A549 (cell line): Measurements from ENCODE around the gene PLXNA1. TPM values are rescaled to one million over a fixed set of nuclear protein-coding genes. Genes with fewer than 3 reads are reported as not detected.

Experiments used
- ATAC-seq, 2 experiments: fragments of 200-7000 bp in 1 of 2; fragments of >200 bp in 1 of 2; cut with Nextera tagmentation in 1 of 2; cut with Tn5 transposase in 1 of 2; 3 replicates each; pipeline versions ENCODE4 v1.8.0 to v1.9.1; 2018 to 2020; ENCODE audit warnings: mild to moderate bottlenecking in 1 of 2, moderate library complexity in 1 of 2
- CTCF ChIA-PET: fragments of 300-600 bp; sonication (Branson Sonifier 250); formaldehyde crosslinking; extraction: SDS; loops from one replicate; lab custom pipeline; 2021; ENCODE audit warnings: antibody characterized with exemption, inconsistent platforms; lab: Yijun Ruan, JAX
- POLR2A ChIA-PET: fragments of 350-600 bp; formaldehyde crosslinking; extraction: SDS; loops from one replicate; lab custom pipeline; 2021; ENCODE audit warnings: antibody characterized with exemption, inconsistent platforms; lab: Yijun Ruan, JAX
- DNase-seq, 2 experiments: peaks; one replicate each; pipeline versions ENCODE4 v3.0.0 to v3.0.0-alpha.2; 2011 to 2016; ENCODE audit warnings: low read depth in 1 of 2, low spot score in 1 of 2
- FAIRE-seq: peaks from 2 replicates; lab custom pipeline; 2011; peaks lifted over from hg19 to GRCh38; lab: Jason Lieb, UNC
- H3K27ac ChIP-seq, 2 experiments: fragments of >200 bp; sonication (Bioruptor Twin); formaldehyde crosslinking; 3 replicates each; pipeline ENCODE4 v1.5.1; 2016 to 2017
- H3K4me1 ChIP-seq: fragments of >200 bp; sonication (Bioruptor Twin); formaldehyde crosslinking; 3 replicates; pipeline ENCODE4 v1.6.1; 2016
- H3K4me2 ChIP-seq: fragments of >200 bp; sonication (Bioruptor Twin); formaldehyde crosslinking; 3 replicates; pipeline ENCODE4 v1.6.1; 2016
- H3K4me3 ChIP-seq: fragments of >200 bp; sonication (Bioruptor Twin); formaldehyde crosslinking; 3 replicates; pipeline ENCODE4 v1.5.1; 2016
- H3K9me3 ChIP-seq: fragments of >200 bp; sonication (Bioruptor Twin); formaldehyde crosslinking; 3 replicates; pipeline ENCODE4 v1.6.1; 2016
- CBX2 ChIP-seq: fragments of 200-600 bp; sonication (generic); IDR thresholded peaks from 2 replicates; pipeline ENCODE4 v1.6.1; 2016; ENCODE audit warnings: low read depth, mild to moderate bottlenecking, borderline replicate concordance
- CHD4 ChIP-seq: fragments of 200-600 bp; sonication (generic); IDR thresholded peaks from 2 replicates; pipeline ENCODE4 v1.6.1; 2016; ENCODE audit warnings: antibody characterized with exemption, mild to moderate bottlenecking, borderline replicate concordance
- EHMT2 ChIP-seq: fragments of 200-600 bp; sonication (generic); IDR thresholded peaks from 2 replicates; pipeline ENCODE4 v1.6.1; 2016; ENCODE audit warnings: antibody characterized with exemption, low read depth, mild to moderate bottlenecking, moderate library complexity
- EP300 ChIP-seq, 2 experiments: fragments of >200 bp; sonication (Bioruptor Twin); formaldehyde crosslinking; IDR thresholded peaks; 2 replicates in 1 of 2; 3 replicates in 1 of 2; pipeline ENCODE4 v1.6.1; 2016 to 2017
- FOSB ChIP-seq: fragments of 250-450 bp; sonication (Bioruptor Pico); IDR thresholded peaks from 2 replicates; pipeline ENCODE4 v1.5.0; 2020; ENCODE audit warnings: mild to moderate bottlenecking, moderate library complexity
- FOSL2 ChIP-seq, 2 experiments: fragments of 450-650 bp in 1 of 2; fragments of >200 bp in 1 of 2; sonication (Bioruptor Twin) in 1 of 2; formaldehyde crosslinking; IDR thresholded peaks; 2 replicates each; pipeline versions ENCODE4 v1.5.0 to v1.6.1; 2016 to 2020; ENCODE audit warnings: mild to moderate bottlenecking in 1 of 2, moderate library complexity in 1 of 2
- HEYL ChIP-seq: fragments of 250-450 bp; sonication (Bioruptor Pico); IDR thresholded peaks from 2 replicates; pipeline ENCODE4 v1.8.0; 2021; ENCODE audit warnings: mild to moderate bottlenecking, moderate library complexity
- MAFK ChIP-seq: fragments of 450-650 bp; IDR thresholded peaks from 2 replicates; pipeline ENCODE4 v1.6.1; 2014; ENCODE audit not compliant: partially characterized antibody
- NFE2L2 ChIP-seq: fragments of 150-350 bp; conservative IDR thresholded peaks from 2 replicates; pipeline ENCODE4 v1.6.1; 2014; ENCODE audit warnings: low read length
- RNF2 ChIP-seq: fragments of 200-600 bp; sonication (generic); IDR thresholded peaks from 2 replicates; pipeline ENCODE4 v1.6.1; 2016; ENCODE audit warnings: low read depth, mild to moderate bottlenecking, antibody characterized with exemption, moderate library complexity, borderline replicate concordance
- TFCP2L1 ChIP-seq: fragments of 250-450 bp; sonication (Bioruptor Pico); IDR thresholded peaks from 2 replicates; pipeline ENCODE4 v1.5.0; 2021; ENCODE audit warnings: mild to moderate bottlenecking
- ZFP36 ChIP-seq: fragments of 450-650 bp; IDR thresholded peaks from 2 replicates; pipeline ENCODE4 v1.6.1; 2014; ENCODE audit warnings: borderline replicate concordance; ENCODE audit not compliant: partially characterized antibody
- WGBS: methylation state at CpG from one replicate; pipeline ENCODE4 v1.1.6; 2017; ENCODE audit errors: missing lambda C conversion rate; 5-methylcytosine and 5-hydroxymethylcytosine counted together
- polyA plus RNA-seq, 4 experiments: library from polyadenylated mRNA; depleted of rRNA in 3 of 4; stranded (reverse); fragments of >200 nt; fragmentation: RNase III in 1 of 4; extraction: RNeasy Plus Mini Kit Qiagen cat#74134 plus additional on column Dnase treatment in 1 of 4; gene quantifications; 2 replicates in 3 of 4; 3 replicates in 1 of 4; pipeline ENCODE4 v1.2.3, GENCODE V29; 2011 to 2017
- TF ChIP-seq, protein P1 (sequence below): fragments of >200 bp; sonication (Bioruptor Twin); formaldehyde crosslinking; IDR thresholded peaks from 3 replicates; pipeline ENCODE4 v1.5.1; 2016
- TF ChIP-seq, protein P2 (sequence below): fragments of 250-450 bp; sonication (Bioruptor Pico); IDR thresholded peaks from 2 replicates; pipeline ENCODE4 v1.5.0; 2020; ENCODE audit warnings: low read depth, mild to moderate bottlenecking, moderate library complexity
- TF ChIP-seq, protein P3 (sequence below): fragments of 150-350 bp; IDR thresholded peaks from 2 replicates; pipeline ENCODE4 v1.6.1; 2014; ENCODE audit warnings: low read depth, mild to moderate bottlenecking, low read length
- TF ChIP-seq, protein P4 (sequence below): fragments of 200-600 bp; sonication (generic); IDR thresholded peaks from 2 replicates; pipeline ENCODE4 v1.6.1; 2016; ENCODE audit warnings: antibody characterized with exemption, mild to moderate bottlenecking, moderate library complexity
- TF ChIP-seq, protein P5 (sequence below): fragments of >200 bp; sonication (Bioruptor Twin); formaldehyde crosslinking; IDR thresholded peaks from 2 replicates; pipeline ENCODE4 v1.6.1; 2016
- TF ChIP-seq, protein P6 (sequence below): fragments of 450-650 bp; IDR thresholded peaks from 2 replicates; pipeline ENCODE4 v1.6.1; 2014; ENCODE audit warnings: antibody characterized with exemption

PLXNA1 gene
- polyA plus RNA-seq, 2 of the 4 experiments (the other 2 are of a cell fraction), result 9.1 to 16.3 TPM

DNA sequence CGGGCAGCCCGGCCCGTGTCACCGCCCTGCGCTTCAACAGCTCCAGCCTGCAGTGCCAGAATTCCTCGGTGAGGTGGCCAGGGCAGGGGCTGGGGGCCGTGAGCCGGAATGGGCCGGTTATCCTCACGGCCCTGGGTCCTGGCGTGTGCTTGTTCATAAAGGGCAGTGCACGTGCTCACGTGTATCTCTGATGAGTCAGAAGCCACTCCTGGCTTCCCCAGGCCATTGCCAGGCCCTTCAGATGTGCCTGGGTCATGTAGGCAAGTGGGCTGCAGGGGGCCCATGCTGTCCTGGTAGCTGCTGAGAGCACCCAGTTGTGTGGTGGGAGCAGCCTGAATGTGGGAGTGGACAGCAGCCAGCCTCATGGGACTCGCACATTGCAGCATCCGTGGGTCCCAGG lies 29.2 kb downstream of the PLXNA1 start:
- POLR2A ChIA-PET, result no interaction called here
- DNase-seq, result no peak
- no peak overlapping the region for H3K4me3 ChIP-seq
- peak overlapping the region in 1 of 2 experiments; percentile 80; a peak in 4 of 6 replicates for H3K27ac ChIP-seq
- no peak overlapping the region for H3K4me2 ChIP-seq
- no peaks in the 10 kb centered on the region for H3K9me3 ChIP-seq
- CTCF ChIA-PET, result interaction anchor here (1.0 to 1.5 kb wide), 2 partner anchors 16 to 30 kb away, joined by 3 read pairs; partner anchors contain the start of gene PLXNA1
- ATAC-seq, result peak in 1 of 2 experiments; percentile 11; a peak in 1 of 6 replicates
- TF ChIP-seq RNF2, result no peak
- no peak for TF ChIP-seq CBX2
- TF ChIP-seq CHD4, result no peak
- TF ChIP-seq, protein P1, sequence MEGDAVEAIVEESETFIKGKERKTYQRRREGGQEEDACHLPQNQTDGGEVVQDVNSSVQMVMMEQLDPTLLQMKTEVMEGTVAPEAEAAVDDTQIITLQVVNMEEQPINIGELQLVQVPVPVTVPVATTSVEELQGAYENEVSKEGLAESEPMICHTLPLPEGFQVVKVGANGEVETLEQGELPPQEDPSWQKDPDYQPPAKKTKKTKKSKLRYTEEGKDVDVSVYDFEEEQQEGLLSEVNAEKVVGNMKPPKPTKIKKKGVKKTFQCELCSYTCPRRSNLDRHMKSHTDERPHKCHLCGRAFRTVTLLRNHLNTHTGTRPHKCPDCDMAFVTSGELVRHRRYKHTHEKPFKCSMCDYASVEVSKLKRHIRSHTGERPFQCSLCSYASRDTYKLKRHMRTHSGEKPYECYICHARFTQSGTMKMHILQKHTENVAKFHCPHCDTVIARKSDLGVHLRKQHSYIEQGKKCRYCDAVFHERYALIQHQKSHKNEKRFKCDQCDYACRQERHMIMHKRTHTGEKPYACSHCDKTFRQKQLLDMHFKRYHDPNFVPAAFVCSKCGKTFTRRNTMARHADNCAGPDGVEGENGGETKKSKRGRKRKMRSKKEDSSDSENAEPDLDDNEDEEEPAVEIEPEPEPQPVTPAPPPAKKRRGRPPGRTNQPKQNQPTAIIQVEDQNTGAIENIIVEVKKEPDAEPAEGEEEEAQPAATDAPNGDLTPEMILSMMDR, result no peak
- TF ChIP-seq TFCP2L1, result no peak
- TF ChIP-seq EP300 (IDR thresholded peaks at IDR 0.05), result no peak
- FAIRE-seq, result no peak
- WGBS, result 58% methylated on average over 3 of the region's 15 CpGs
- H3K4me1 ChIP-seq, result peaks cover 5% of the 10 kb centered on the region; the same call in 1 of the 3 replicates

DNA sequence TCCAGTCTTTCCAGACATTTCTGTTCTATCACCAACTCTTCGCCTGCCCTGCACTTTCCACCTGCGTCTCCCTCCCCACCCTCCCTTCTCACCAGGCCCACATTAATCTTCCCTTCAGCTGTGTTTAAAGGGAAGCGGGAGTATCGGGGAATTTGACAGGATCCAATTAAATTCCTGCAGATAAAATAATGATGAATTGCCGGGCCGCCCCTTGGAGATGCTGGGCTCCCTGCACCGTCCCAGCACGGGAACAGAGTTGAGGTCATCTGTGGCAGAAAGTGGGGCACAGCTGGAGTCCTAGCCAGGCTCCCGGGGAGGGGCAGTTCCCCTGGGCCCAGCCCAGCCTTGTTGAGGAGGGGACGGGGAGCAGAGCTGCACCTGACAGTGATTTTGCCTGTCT lies 30.3 kb downstream of the PLXNA1 start:
- FAIRE-seq, result no peak
- Histone ChIP-seq H3K4me3 (no peak overlapping the region), H3K27ac (no peak overlapping the region), H3K4me2 (no peak overlapping the region), H3K9me3 (no peaks in the 10 kb centered on the region), H3K4me1 (0 out of 3 replicates have a peak, but pooled peaks cover 5% of the 10 kb centered on the region)
- ChIA-PET POLR2A (no interaction called here), CTCF (interaction anchor here (1.5 kb wide), 1 partner anchor 17 kb away, joined by 3 read pairs; no protein-coding TSS in a partner anchor)
- DNase-seq, result no peak
- no peak for TF ChIP-seq NFE2L2
- TF ChIP-seq EHMT2, result no peak
- no peak for TF ChIP-seq MAFK
- TF ChIP-seq CBX2, result no peak
- no peak for TF ChIP-seq HEYL (CRISPR knock-in tag)
- no peak for TF ChIP-seq ZFP36
- no peak for TF ChIP-seq RNF2
- TF ChIP-seq, protein P2, sequence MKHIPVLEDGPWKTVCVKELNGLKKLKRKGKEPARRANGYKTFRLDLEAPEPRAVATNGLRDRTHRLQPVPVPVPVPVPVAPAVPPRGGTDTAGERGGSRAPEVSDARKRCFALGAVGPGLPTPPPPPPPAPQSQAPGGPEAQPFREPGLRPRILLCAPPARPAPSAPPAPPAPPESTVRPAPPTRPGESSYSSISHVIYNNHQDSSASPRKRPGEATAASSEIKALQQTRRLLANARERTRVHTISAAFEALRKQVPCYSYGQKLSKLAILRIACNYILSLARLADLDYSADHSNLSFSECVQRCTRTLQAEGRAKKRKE (CRISPR knock-in tag), result no peak
- TF ChIP-seq, protein P3, sequence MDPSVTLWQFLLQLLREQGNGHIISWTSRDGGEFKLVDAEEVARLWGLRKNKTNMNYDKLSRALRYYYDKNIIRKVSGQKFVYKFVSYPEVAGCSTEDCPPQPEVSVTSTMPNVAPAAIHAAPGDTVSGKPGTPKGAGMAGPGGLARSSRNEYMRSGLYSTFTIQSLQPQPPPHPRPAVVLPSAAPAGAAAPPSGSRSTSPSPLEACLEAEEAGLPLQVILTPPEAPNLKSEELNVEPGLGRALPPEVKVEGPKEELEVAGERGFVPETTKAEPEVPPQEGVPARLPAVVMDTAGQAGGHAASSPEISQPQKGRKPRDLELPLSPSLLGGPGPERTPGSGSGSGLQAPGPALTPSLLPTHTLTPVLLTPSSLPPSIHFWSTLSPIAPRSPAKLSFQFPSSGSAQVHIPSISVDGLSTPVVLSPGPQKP, result no peak
- TF ChIP-seq, protein P4, sequence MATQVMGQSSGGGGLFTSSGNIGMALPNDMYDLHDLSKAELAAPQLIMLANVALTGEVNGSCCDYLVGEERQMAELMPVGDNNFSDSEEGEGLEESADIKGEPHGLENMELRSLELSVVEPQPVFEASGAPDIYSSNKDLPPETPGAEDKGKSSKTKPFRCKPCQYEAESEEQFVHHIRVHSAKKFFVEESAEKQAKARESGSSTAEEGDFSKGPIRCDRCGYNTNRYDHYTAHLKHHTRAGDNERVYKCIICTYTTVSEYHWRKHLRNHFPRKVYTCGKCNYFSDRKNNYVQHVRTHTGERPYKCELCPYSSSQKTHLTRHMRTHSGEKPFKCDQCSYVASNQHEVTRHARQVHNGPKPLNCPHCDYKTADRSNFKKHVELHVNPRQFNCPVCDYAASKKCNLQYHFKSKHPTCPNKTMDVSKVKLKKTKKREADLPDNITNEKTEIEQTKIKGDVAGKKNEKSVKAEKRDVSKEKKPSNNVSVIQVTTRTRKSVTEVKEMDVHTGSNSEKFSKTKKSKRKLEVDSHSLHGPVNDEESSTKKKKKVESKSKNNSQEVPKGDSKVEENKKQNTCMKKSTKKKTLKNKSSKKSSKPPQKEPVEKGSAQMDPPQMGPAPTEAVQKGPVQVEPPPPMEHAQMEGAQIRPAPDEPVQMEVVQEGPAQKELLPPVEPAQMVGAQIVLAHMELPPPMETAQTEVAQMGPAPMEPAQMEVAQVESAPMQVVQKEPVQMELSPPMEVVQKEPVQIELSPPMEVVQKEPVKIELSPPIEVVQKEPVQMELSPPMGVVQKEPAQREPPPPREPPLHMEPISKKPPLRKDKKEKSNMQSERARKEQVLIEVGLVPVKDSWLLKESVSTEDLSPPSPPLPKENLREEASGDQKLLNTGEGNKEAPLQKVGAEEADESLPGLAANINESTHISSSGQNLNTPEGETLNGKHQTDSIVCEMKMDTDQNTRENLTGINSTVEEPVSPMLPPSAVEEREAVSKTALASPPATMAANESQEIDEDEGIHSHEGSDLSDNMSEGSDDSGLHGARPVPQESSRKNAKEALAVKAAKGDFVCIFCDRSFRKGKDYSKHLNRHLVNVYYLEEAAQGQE, result no peak
- TF ChIP-seq FOSL2 (IDR thresholded peaks at IDR 0.05), result no peak
- TF ChIP-seq FOSL2 (CRISPR knock-in tag; IDR thresholded peaks at IDR 0.05), result no peak
- no peak for TF ChIP-seq FOSB (CRISPR knock-in tag)
- no peak for TF ChIP-seq TFCP2L1
- TF ChIP-seq, protein P5, sequence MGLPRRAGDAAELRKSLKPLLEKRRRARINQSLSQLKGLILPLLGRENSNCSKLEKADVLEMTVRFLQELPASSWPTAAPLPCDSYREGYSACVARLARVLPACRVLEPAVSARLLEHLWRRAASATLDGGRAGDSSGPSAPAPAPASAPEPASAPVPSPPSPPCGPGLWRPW, result no peak
- TF ChIP-seq, protein P6, sequence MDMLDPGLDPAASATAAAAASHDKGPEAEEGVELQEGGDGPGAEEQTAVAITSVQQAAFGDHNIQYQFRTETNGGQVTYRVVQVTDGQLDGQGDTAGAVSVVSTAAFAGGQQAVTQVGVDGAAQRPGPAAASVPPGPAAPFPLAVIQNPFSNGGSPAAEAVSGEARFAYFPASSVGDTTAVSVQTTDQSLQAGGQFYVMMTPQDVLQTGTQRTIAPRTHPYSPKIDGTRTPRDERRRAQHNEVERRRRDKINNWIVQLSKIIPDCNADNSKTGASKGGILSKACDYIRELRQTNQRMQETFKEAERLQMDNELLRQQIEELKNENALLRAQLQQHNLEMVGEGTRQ, result no peak
- ATAC-seq, result no peak
- WGBS, result 95% methylated on average over 8 of the region's 10 CpGs
